Measurements from ENCODE around the gene ZIC1. TPM values are rescaled to one million over a fixed set of nuclear protein-coding genes. Genes with fewer than 3 reads are reported as not detected.

ZIC1 gene
- total RNA-seq, 4 donors from 2014 or later = not detected

DNA sequence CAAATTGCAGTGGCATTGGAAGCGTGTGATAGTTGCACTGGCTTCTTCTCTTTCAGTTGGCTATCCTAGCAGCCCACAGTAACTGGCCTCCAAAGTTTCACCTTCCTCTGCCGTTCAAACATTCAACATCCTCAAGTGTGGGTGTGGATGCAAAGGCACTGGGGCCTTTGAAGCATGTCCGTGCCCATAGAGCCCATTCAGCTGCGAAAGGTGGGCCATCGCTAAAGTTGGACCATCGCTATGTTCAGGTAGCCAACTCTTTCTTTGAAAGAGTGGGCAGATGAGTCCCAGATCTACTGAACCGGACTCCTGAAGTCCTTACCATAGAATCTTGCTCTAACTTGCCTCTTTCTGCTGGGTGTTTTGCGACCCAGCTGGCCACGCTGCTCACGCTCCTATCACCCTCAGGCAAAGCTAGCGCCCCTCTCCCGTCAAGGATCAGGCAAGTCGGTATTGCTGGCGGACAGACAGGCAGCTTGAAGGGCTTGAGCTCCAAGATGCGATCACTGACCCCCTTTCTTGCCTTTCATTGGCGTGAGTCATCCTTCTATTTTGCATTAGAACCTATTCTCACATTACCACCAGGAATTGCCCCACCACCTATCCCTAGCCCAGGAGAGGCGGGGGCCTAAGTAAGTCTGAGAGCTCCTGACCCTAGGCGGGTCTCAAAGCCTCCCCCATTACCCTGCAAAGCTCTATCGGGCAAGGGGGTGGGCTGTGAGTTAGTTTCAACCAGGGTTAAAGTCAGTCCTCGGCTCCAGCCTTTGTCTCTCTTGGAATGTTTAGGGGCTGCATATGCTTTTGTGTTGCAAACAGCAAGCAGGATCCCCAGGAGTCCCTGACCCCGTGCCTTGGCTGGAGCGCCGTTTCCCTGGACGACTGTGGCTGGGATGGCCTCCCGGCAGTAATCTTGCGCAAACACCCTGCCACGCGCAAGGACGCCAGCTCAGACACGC lies 31.5 kb upstream of the ZIC1 start:
- in situ Hi-C loops (cut with MboI; ENCODE audit: low pct_ligation_motif_present in 1 of 4, low pct_unique_long_range_greater_than_20kb in 1 of 4, low sequenced_read_pairs in 3 of 4) = no loop called here
- Histone ChIP-seq H3K4me3 (no peak overlapping the region), H3K4me1 (no peaks in the 10 kb centered on the region), H3K27ac (no peak overlapping the region), H3K27me3 (peaks cover 100% of the 10 kb centered on the region), H3K9me3 (no peaks in the 10 kb centered on the region), H3K36me3 (no peaks in the 10 kb centered on the region)
- intact Hi-C loops (cut with DNase I; ENCODE audit: low total_unique reads) = no loop called here
- TF ChIP-seq POLR2A (IDR thresholded peaks at IDR 0.05) = no peak
- no peak for TF ChIP-seq EP300 (IDR thresholded peaks at IDR 0.05; ENCODE audit: low read depth)
- no peak for TF ChIP-seq POLR2AphosphoS5 (IDR thresholded peaks at IDR 0.05)
- TF ChIP-seq, protein P1, sequence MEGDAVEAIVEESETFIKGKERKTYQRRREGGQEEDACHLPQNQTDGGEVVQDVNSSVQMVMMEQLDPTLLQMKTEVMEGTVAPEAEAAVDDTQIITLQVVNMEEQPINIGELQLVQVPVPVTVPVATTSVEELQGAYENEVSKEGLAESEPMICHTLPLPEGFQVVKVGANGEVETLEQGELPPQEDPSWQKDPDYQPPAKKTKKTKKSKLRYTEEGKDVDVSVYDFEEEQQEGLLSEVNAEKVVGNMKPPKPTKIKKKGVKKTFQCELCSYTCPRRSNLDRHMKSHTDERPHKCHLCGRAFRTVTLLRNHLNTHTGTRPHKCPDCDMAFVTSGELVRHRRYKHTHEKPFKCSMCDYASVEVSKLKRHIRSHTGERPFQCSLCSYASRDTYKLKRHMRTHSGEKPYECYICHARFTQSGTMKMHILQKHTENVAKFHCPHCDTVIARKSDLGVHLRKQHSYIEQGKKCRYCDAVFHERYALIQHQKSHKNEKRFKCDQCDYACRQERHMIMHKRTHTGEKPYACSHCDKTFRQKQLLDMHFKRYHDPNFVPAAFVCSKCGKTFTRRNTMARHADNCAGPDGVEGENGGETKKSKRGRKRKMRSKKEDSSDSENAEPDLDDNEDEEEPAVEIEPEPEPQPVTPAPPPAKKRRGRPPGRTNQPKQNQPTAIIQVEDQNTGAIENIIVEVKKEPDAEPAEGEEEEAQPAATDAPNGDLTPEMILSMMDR (IDR thresholded peaks at IDR 0.05) = no peak
- 18% methylated on average over 12 to 30 of the region's 30 CpGs for WGBS, 2 donors (ENCODE audit: low coverage in 1 of 2)
- no peak for DNase-seq

DNA sequence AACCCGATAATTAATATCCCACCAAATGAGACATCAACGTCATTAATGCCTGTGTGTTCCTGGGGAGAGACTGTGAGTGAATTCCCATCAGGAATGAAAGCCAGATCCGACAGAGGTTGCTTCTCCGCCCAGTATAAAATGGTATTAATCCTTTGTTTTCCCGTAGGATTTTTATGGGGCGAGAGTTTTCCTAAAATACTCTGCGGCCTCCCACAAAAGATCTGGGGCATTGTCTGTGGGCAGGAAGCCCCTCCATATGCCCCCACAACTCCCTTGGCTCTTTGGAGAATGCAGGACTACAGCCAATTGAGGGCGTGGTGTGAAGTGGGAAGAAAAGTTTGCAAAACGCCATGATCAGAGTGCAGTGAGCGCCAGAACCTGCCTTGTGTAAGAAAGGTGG lies 29.5 kb upstream of the ZIC1 start:
- TF ChIP-seq POLR2AphosphoS5 (IDR thresholded peaks at IDR 0.05) (no peak), POLR2A (IDR thresholded peaks at IDR 0.05) (no peak)
- TF ChIP-seq, protein P1 (IDR thresholded peaks at IDR 0.05) = no peak
- intact Hi-C loops (cut with DNase I; ENCODE audit: low total_unique reads) (no loop called here), in situ Hi-C loops (cut with MboI; ENCODE audit: low pct_ligation_motif_present in 1 of 4, low pct_unique_long_range_greater_than_20kb in 1 of 4, low sequenced_read_pairs in 3 of 4) (no loop called here)
- H3K4me1 ChIP-seq = no peaks in the 10 kb centered on the region
- peaks cover 100% of the 10 kb centered on the region for H3K27me3 ChIP-seq
- H3K36me3 ChIP-seq = no peaks in the 10 kb centered on the region
- no peak overlapping the region for H3K27ac ChIP-seq
- no peak for DNase-seq
- no peak overlapping the region for H3K4me3 ChIP-seq
- no peaks in the 10 kb centered on the region for H3K9me3 ChIP-seq
- WGBS, 2 donors (ENCODE audit: low coverage in 1 of 2) = 19% methylated on average over 10 of the region's 10 CpGs; no CpG with 5 or more reads in 1 of the 2 donors

DNA sequence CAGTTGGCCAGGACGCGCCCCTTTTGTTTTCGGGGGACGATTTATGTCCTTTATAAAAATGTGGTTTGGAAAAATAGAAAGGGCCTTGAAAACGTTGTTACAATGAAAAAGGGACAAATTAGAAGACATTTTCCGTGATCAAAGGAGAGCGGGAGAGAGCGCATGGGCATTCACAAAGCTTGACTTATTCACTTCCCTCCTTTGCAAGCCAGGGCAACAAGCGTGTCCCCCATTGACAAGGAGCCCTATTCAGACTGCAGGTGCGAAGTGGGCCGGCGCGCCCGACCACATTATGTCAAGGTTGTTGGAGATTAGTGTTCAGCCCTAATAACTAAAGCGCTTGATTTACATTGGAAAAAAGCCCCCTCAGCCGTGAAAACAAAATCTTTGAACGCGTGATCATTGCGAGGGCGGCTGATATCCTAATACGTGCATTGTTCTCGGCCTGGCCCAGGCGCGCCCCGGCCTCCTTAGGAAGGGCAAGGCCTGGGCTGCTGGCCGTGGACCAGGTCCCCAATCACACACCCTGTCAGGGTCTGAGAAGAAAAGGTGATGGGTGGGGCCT lies 28.7 kb upstream of the ZIC1 start:
- 16 to 32% methylated on average over 13 to 26 of the region's 26 CpGs for WGBS, 2 donors (ENCODE audit: low coverage in 1 of 2)

DNA sequence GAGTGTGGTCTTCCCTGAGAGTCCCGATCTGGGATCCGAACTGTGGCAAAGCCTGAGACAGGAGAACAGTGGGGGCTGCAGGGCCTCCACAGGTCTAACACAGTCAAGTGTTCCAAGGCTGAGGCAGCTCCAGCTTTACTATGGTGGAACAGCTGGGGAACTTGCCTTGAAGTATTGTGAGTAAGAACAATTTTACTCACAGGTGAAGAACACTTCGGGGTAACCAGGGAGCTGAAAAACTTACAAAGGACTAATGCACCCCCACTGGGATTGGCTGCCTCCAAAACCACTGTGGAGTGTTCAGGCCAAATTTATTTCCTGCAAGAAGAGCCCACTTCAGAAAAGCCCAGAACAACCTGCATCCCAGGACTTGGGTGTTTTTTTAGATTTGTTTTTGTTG lies 28.2 kb upstream of the ZIC1 start:
- intact Hi-C loops (cut with DNase I; ENCODE audit: low total_unique reads) (no loop called here), in situ Hi-C loops (cut with MboI; ENCODE audit: low pct_ligation_motif_present in 1 of 4, low pct_unique_long_range_greater_than_20kb in 1 of 4, low sequenced_read_pairs in 3 of 4) (no loop called here)
- no peaks in the 10 kb centered on the region for H3K9me3 ChIP-seq
- WGBS, 2 donors (ENCODE audit: low coverage in 1 of 2) = 18% methylated on average over 3 of the region's 3 CpGs; no CpG with 5 or more reads in 1 of the 2 donors
- no peak overlapping the region for H3K4me3 ChIP-seq
- DNase-seq = no peak
- H3K4me1 ChIP-seq = no peaks in the 10 kb centered on the region
- H3K36me3 ChIP-seq = no peaks in the 10 kb centered on the region
- TF ChIP-seq, protein P1 (IDR thresholded peaks at IDR 0.05) = no peak
- TF ChIP-seq POLR2A (IDR thresholded peaks at IDR 0.05) (no peak), POLR2AphosphoS5 (IDR thresholded peaks at IDR 0.05) (no peak), EP300 (IDR thresholded peaks at IDR 0.05; ENCODE audit: low read depth) (no peak)
- H3K27me3 ChIP-seq = peaks cover 100% of the 10 kb centered on the region
- no peak overlapping the region for H3K27ac ChIP-seq

More for the DNA sequence above, 28.7 kb upstream of the ZIC1 start:
- H3K27me3 ChIP-seq = peaks cover 100% of the 10 kb centered on the region
- no peaks in the 10 kb centered on the region for H3K36me3 ChIP-seq
- H3K4me1 ChIP-seq = no peaks in the 10 kb centered on the region
- TF ChIP-seq POLR2AphosphoS5 (IDR thresholded peaks at IDR 0.05) (no peak), POLR2A (IDR thresholded peaks at IDR 0.05) (no peak), EP300 (IDR thresholded peaks at IDR 0.05; ENCODE audit: low read depth) (no peak)
- TF ChIP-seq, protein P1 (IDR thresholded peaks at IDR 0.05) = no peak
- in situ Hi-C loops (cut with MboI; ENCODE audit: low pct_ligation_motif_present in 1 of 4, low pct_unique_long_range_greater_than_20kb in 1 of 4, low sequenced_read_pairs in 3 of 4) = no loop called here
- DNase-seq = no peak
- H3K27ac ChIP-seq = no peak overlapping the region
- intact Hi-C loops (cut with DNase I; ENCODE audit: low total_unique reads) = no loop called here
- H3K9me3 ChIP-seq = no peaks in the 10 kb centered on the region
- no peak overlapping the region for H3K4me3 ChIP-seq
